H1 (cell line): ENCODE results near the gene HOMER3. TPM values are rescaled to one million over a fixed set of nuclear protein-coding genes. Genes with fewer than 3 reads are reported as not detected.

ENCODE experiments used
- CTCF ChIA-PET: fragments of 300-600 bp; sonication (Branson Sonifier 250); formaldehyde crosslinking; loops from one replicate; lab custom pipeline; 2021; ENCODE audit not compliant: partially characterized antibody; lab: Charles Lee
- POLR2A ChIA-PET: fragments of 300-600 bp; sonication (Branson Sonifier 250); formaldehyde crosslinking; loops from one replicate; lab custom pipeline; 2021; ENCODE audit warnings: inconsistent platforms; ENCODE audit not compliant: partially characterized antibody; lab: Charles Lee
- DNase-seq, 2 experiments: peaks; one replicate each; pipeline versions ENCODE4 v3.0.0 to v3.0.0-alpha.2; 2010 to 2022; ENCODE audit warnings: low spot score in 2 of 2, low read depth in 1 of 2, mixed read lengths in 1 of 2
- FAIRE-seq: peaks from 2 replicates; lab custom pipeline; 2011; peaks lifted over from hg19 to GRCh38; lab: Jason Lieb, UNC
- H2AFZ ChIP-seq: 2 replicates; pipeline ENCODE4 v1.8.1; 2012; ENCODE audit warnings: low read length, inconsistent platforms
- H2AK5ac ChIP-seq: 2 replicates; pipeline ENCODE4 v1.6.1; 2013; ENCODE audit warnings: low read depth, low read length
- H2BK120ac ChIP-seq: replicated peaks from 2 replicates; pipeline ENCODE3; 2013; ENCODE audit warnings: low read depth, low read length, inconsistent platforms
- H2BK12ac ChIP-seq: 2 replicates; pipeline ENCODE4 v1.6.1; 2013; ENCODE audit warnings: low read depth, low read length
- H2BK15ac ChIP-seq: 2 replicates; pipeline ENCODE4 v1.6.1; 2013; ENCODE audit warnings: low read length
- H2BK20ac ChIP-seq: 2 replicates; pipeline ENCODE4 v1.6.1; 2013; ENCODE audit warnings: low read length
- H2BK5ac ChIP-seq: 2 replicates; pipeline ENCODE4 v1.6.1; 2013; ENCODE audit warnings: low read depth, low read length
- H3K14ac ChIP-seq: 2 replicates; pipeline ENCODE4 v1.6.1; 2013; ENCODE audit warnings: inconsistent platforms; ENCODE audit not compliant: insufficient read length
- H3K18ac ChIP-seq: 2 replicates; pipeline ENCODE4 v1.6.1; 2013; ENCODE audit warnings: low read length; ENCODE audit errors: extremely low read depth
- H3K23ac ChIP-seq: 2 replicates; pipeline ENCODE4 v1.6.1; 2013; ENCODE audit warnings: inconsistent platforms; ENCODE audit not compliant: insufficient read length
- H3K23me2 ChIP-seq: 2 replicates; pipeline ENCODE4 v1.6.1; 2013; ENCODE audit warnings: low read depth, low read length
- H3K27ac ChIP-seq: 2 replicates; pipeline ENCODE4 v1.6.1; 2011; ENCODE audit warnings: low read depth, low read length, inconsistent platforms
- H3K27me3 ChIP-seq, 4 experiments: replicated peaks in 1 of 4; 1 replicate in 1 of 4; 2 replicates in 3 of 4; pipeline versions ENCODE4 v1.6.1 to v1.8.1; 2011 to 2013; ENCODE audit warnings: low read length in 3 of 4, mild to moderate bottlenecking in 3 of 4, inconsistent platforms in 2 of 4, mixed read lengths in 2 of 4, moderate library complexity in 1 of 4; ENCODE audit not compliant: control insufficient read depth in 3 of 4, insufficient read depth in 3 of 4; ENCODE audit errors: extremely low read depth in 1 of 4
- H3K36me3 ChIP-seq, 4 experiments: 2 replicates each; pipeline versions ENCODE4 v1.6.1 to v1.8.1; 2011 to 2013; ENCODE audit warnings: mild to moderate bottlenecking in 4 of 4, low read length in 3 of 4, moderate library complexity in 2 of 4, control low read depth in 1 of 4, inconsistent platforms in 1 of 4; ENCODE audit not compliant: insufficient read depth in 4 of 4, control insufficient read depth in 2 of 4
- H3K4ac ChIP-seq: replicated peaks from 2 replicates; pipeline ENCODE3; 2013; ENCODE audit warnings: low read length, low read depth, mixed read lengths, inconsistent platforms; ENCODE audit not compliant: insufficient read length
- H3K4me1 ChIP-seq, 4 experiments: replicated peaks in 1 of 4; 1 replicate in 1 of 4; 2 replicates in 3 of 4; pipeline versions ENCODE4 v1.6.1 to v1.8.1; 2011 to 2013; ENCODE audit warnings: low read length in 3 of 4, inconsistent platforms in 2 of 4, mixed read lengths in 1 of 4; ENCODE audit not compliant: insufficient read depth in 4 of 4, control insufficient read depth in 3 of 4
- H3K4me2 ChIP-seq, 2 experiments: 2 replicates each; pipeline versions ENCODE4 v1.6.1 to v1.8.1; 2011 to 2013; ENCODE audit warnings: low read depth in 2 of 2, low read length in 2 of 2, control low read depth in 1 of 2, inconsistent platforms in 1 of 2, mild to moderate bottlenecking in 1 of 2; ENCODE audit not compliant: insufficient read depth in 1 of 2
- H3K4me3 ChIP-seq, 4 experiments: fragments of 200-600, 300-600 bp in 1 of 4; sonication (generic), shearing (Covaris generic), sonication (Bioruptor Twin) in 1 of 4; 2 replicates each; pipeline versions ENCODE4 v1.5.1 to v1.8.1; 2011 to 2016; ENCODE audit warnings: low read length in 4 of 4, low read depth in 3 of 4, control low read depth in 2 of 4, inconsistent platforms in 2 of 4, mild to moderate bottlenecking in 2 of 4, mixed read lengths in 1 of 4, moderate library complexity in 1 of 4; ENCODE audit not compliant: insufficient read depth in 2 of 4; ENCODE audit errors: extremely low read depth in 1 of 4
- H3K56ac ChIP-seq: replicated peaks from 2 replicates; pipeline ENCODE3; 2013; ENCODE audit warnings: low read depth, mild to moderate bottlenecking, mixed read lengths, low read length, inconsistent platforms; ENCODE audit not compliant: insufficient read length
- H3K79me1 ChIP-seq: 2 replicates; pipeline ENCODE4 v1.6.1; 2013; ENCODE audit warnings: low read depth, low read length, control low read depth
- H3K79me2 ChIP-seq, 2 experiments: 2 replicates each; pipeline versions ENCODE4 v1.6.1 to v1.8.1; 2012 to 2013; ENCODE audit warnings: low read length in 2 of 2, mild to moderate bottlenecking in 2 of 2, inconsistent platforms in 1 of 2; ENCODE audit not compliant: insufficient read depth in 2 of 2, control insufficient read depth in 1 of 2
- H3K9ac ChIP-seq, 4 experiments: replicated peaks in 1 of 4; 1 replicate in 1 of 4; 2 replicates in 3 of 4; pipeline versions ENCODE4 v1.6.1 to v1.8.1; 2011 to 2013; ENCODE audit warnings: low read depth in 3 of 4, low read length in 3 of 4, control low read depth in 2 of 4, mild to moderate bottlenecking in 2 of 4, moderate library complexity in 2 of 4, inconsistent platforms in 1 of 4; ENCODE audit errors: extremely low read depth in 1 of 4
- H3K9me3 ChIP-seq, 2 experiments: 2 replicates each; pipeline versions ENCODE4 v1.6.1 to v1.8.1; 2012 to 2013; ENCODE audit warnings: mild to moderate bottlenecking in 2 of 2, moderate library complexity in 2 of 2, control low read depth in 1 of 2, inconsistent platforms in 1 of 2, low read depth in 1 of 2, low read length in 1 of 2, mixed read lengths in 1 of 2; ENCODE audit not compliant: insufficient read depth in 2 of 2
- H4K20me1 ChIP-seq, 2 experiments: replicated peaks in 1 of 2; 2 replicates each; pipeline versions ENCODE3 to v1.8.1; 2011 to 2013; ENCODE audit warnings: inconsistent platforms in 2 of 2, low read length in 2 of 2, mild to moderate bottlenecking in 1 of 2; ENCODE audit not compliant: insufficient read depth in 2 of 2, control insufficient read depth in 1 of 2
- H4K5ac ChIP-seq: 2 replicates; pipeline ENCODE4 v1.6.1; 2013; ENCODE audit warnings: low read length, low read depth, mixed read lengths, inconsistent platforms; ENCODE audit not compliant: insufficient read length
- H4K8ac ChIP-seq: 2 replicates; pipeline ENCODE4 v1.8.0; 2013; ENCODE audit warnings: mild to moderate bottlenecking, moderate library complexity, low read length, inconsistent platforms; ENCODE audit not compliant: insufficient read depth; ENCODE audit errors: extremely low read depth
- H4K91ac ChIP-seq: replicated peaks from 2 replicates; pipeline ENCODE3; 2013; ENCODE audit warnings: low read length, mixed read lengths, inconsistent platforms; ENCODE audit not compliant: insufficient read length
- CEBPB ChIP-seq: IDR thresholded peaks from 2 replicates; pipeline ENCODE4 v1.6.1; 2012; ENCODE audit warnings: low read depth, low read length
- MAFK ChIP-seq: IDR thresholded peaks from 2 replicates; pipeline ENCODE4 v1.6.1; 2012; ENCODE audit warnings: low read depth, mild to moderate bottlenecking, improper control_type of control experiment, low read length
- RAD21 ChIP-seq, 2 experiments: IDR thresholded peaks in 1 of 2; conservative IDR thresholded peaks in 1 of 2; 2 replicates each; pipeline ENCODE4 v1.6.1; 2011; ENCODE audit warnings: low read depth in 2 of 2, low read length in 2 of 2, improper control_type of control experiment in 1 of 2, inconsistent platforms in 1 of 2, mild to moderate bottlenecking in 1 of 2, moderate library complexity in 1 of 2
- SAP30 ChIP-seq: fragments of 300-600 bp; sonication (generic); IDR thresholded peaks from 2 replicates; pipeline ENCODE4 v1.7.1; 2012; ENCODE audit warnings: low read length, moderate library complexity, mild to moderate bottlenecking, inconsistent platforms; ENCODE audit not compliant: insufficient read depth, insufficient replicate concordance
- SIRT6 ChIP-seq: IDR thresholded peaks from one replicate; pipeline ENCODE4 v1.7.1; 2012; ENCODE audit warnings: low read length, inconsistent platforms
- WGBS, 2 experiments: shearing (Covaris generic) in 1 of 2; methylation state at CpG; one replicate each; pipeline versions ENCODE4 v1.1.6 to v1.1.7; 2013 to 2015; ENCODE audit warnings: low lambda C conversion rate in 2 of 2, mixed read lengths in 2 of 2, inconsistent platforms in 1 of 2, low coverage in 1 of 2, missing lambda C conversion rate in 1 of 2; ENCODE audit not compliant: insufficient replicate concordance in 2 of 2, insufficient coverage in 1 of 2, insufficient read length in 1 of 2; ENCODE audit errors: extremely low coverage in 1 of 2, missing lambda C conversion rate in 1 of 2; 5-methylcytosine and 5-hydroxymethylcytosine counted together
- polyA plus RNA-seq, 7 experiments: library from polyadenylated mRNA; depleted of rRNA in 3 of 7; stranded (reverse) in 5 of 7; unstranded in 2 of 7; fragments of >200 nt in 5 of 7; fragments of 200-250 nt in 2 of 7; gene quantifications; 1 replicate in 5 of 7; 2 replicates in 1 of 7; 4 replicates in 1 of 7; pipeline versions ENCODE4 v1.2.1 to v1.2.3, GENCODE V29; 2011 to 2013; ENCODE audit warnings: missing spikeins in 2 of 7, mixed read lengths in 2 of 7
- total RNA-seq: library from RNA; stranded (reverse); fragmentation: NEBNext Ultra II Directional; extraction: Animal tissue kit (Norgen Biotek cat#: 25700); gene quantifications from 2 replicates; pipeline ENCODE4 v1.2.1, GENCODE V29; 2021
- TF ChIP-seq, protein P1 (sequence below): IDR thresholded peaks from 2 replicates; pipeline ENCODE4 v1.6.1; 2012; ENCODE audit warnings: inconsistent platforms

HOMER3 gene
- total and polyA plus RNA-seq, 2 of the 8 experiments (the other 6 are each of a cell fraction or from before 2014, with no cell fraction given), result 28.3 to 41.6 TPM

GRCh38 chr19:18990128-18990708, 49.2 kb upstream of the HOMER3 start:
- DNase-seq, result no peak
- Histone ChIP-seq H3K23me2 (0 out of 2 replicates have a peak, but pooled peaks cover 1% of the 10 kb centered on the region), H4K5ac (no peak overlapping the region), H3K27me3 (no peaks in the 10 kb centered on the region), H3K23ac (no peak overlapping the region), H3K18ac (no peak overlapping the region), H2BK20ac (no peak overlapping the region), H3K14ac (no peak overlapping the region), H2AK5ac (no peak overlapping the region), H3K4me2 (no peak overlapping the region), H2BK12ac (no peak overlapping the region), H2AFZ (no peak overlapping the region), H4K8ac (no peak overlapping the region), H4K91ac (no peak overlapping the region), H2BK15ac (no peak overlapping the region), H3K56ac (no peak overlapping the region), H3K79me2 (no peaks in the 10 kb centered on the region), H3K4me1 (peaks cover 0 to 6% (median 0%) of the 10 kb centered on the region in 4 experiments; a peak in 2 of 7 replicates), H2BK120ac (no peak overlapping the region), H3K9ac (no peak overlapping the region), H3K4ac (no peak overlapping the region), H3K79me1 (0 out of 2 replicates have a peak, but pooled peaks cover 3% of the 10 kb centered on the region), H3K9me3 (no peaks in the 10 kb centered on the region), H3K4me3 (no peak overlapping the region), H3K27ac (no peak overlapping the region), H3K36me3 (peaks cover 10 to 31% (median 21%) of the 10 kb centered on the region in 4 experiments), H2BK5ac (no peak overlapping the region), H4K20me1 (peaks cover 0 to 8% of the 10 kb centered on the region in 2 experiments)
- ChIA-PET POLR2A (interaction anchor here (0.5 to 2.3 kb wide), 9 partner anchors 13 to 1479 kb away, joined by 3 to 7 read pairs (median 4); partner anchors contain the start of genes COPE and DDX49), CTCF (interaction anchor here (0.5 to 1.2 kb wide), 4 partner anchors 13 to 187 kb away, joined by 3 read pairs; no protein-coding TSS in a partner anchor)
- FAIRE-seq, result no peak
- 85% methylated on average over 5 of the region's 5 CpGs; no CpG with 5 or more reads in 1 of the 2 experiments for WGBS, 2 experiments
- TF ChIP-seq, protein P1, sequence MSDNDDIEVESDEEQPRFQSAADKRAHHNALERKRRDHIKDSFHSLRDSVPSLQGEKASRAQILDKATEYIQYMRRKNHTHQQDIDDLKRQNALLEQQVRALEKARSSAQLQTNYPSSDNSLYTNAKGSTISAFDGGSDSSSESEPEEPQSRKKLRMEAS, result no peak
- TF ChIP-seq RAD21 (IDR thresholded peaks at IDR 0.05 in 1 of 2, conservative IDR thresholded peaks at IDR 0.05 in 1 of 2; ENCODE audit: low read depth in 2 of 2, low read length in 2 of 2), result no peak
- TF ChIP-seq CEBPB, result no peak
- TF ChIP-seq SIRT6, result no peak
- TF ChIP-seq SAP30, result no peak
- no peak for TF ChIP-seq MAFK
